ENCODE measurements around the gene PHF1.

Gene PHF1

DNA sequence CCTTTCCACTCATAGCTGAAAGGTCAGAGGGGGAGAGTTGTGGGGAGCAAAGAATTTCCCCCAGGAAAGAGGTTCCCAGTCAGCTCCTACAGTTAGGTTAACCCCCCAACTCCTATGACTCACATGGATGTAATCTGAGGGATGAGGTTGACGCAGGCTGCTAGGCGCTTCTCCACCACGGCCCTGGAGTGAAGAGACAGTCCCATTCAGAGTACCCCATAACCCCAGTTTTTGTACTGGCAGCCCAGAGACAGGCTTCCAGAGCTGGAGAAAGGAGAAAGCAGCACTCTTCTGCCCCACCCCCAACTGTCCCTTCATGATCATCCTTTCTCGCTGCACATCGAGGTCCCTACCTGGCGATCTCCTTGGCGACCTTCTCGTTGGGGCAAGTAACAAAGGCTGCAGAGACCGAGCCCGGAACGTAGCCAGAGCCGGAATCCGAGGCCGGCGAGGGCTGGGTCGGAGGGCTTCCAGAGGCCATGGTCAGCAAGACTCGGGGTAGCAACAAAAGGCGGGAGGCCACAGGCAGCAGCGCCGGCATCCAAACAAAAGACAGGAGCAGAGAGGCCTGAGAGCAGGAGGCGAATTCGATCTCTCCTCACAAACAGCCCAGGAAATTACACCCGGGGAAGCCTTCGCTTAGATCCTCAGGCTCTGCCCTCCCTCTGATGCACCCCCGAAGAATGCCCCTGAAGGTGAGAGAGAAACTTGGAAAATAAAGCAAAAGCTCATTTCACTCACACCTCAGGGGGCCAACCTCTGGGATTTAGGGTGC lies 6.5 kb downstream of the PHF1 start:
- DNase-seq (ENCODE audit: low read depth in 2 of 3, low spot score in 1 of 3): peak in 1 of 3 donors; percentile 25

DNA sequence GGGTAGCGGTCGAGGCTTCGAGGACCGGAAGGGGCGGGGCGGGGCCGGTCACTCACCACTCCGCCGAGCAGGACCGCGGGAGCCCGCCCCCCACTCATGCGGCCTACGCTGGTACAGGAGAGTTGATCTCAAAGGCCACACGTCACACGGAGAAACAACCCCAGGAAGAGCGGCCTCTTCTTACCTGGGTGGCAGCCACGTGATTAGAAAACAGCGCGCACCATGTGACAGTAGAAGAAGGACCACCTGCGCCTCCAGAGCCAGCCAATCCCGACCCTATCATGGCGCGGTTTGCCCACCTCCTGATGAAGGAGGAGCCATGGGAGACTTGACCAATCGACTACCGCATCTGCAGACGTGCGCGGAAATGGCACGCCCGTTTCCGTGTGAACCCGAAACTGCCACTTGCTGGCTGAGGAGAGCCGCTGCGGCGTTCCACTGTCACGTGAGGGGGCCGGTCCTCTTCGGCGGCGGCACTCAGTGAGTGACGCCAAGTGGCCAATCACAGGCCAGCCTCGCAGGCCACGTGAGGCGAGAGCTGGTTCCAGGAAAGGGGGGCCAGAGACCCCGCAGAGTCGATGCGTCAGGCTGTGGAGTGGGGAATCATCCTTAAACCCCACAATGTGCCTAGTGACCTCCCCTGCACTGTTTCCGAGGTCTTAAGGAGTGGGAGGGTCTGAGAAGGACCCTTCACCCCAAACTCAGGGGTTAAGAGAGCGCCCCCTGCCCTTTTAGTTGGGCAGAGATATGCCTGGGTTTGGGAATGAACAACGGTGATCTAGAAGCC lies 7.3 kb downstream of the PHF1 start, which contains the start of gene CUTA:
CUTA (minus strand) TSS at position 205 of the 787 bp plus-strand sequence; CDS start at position 98, 107 bp downstream.
- DNase-seq (ENCODE audit: low read depth in 2 of 3, low spot score in 1 of 3): peak; percentile 96 to 99 (median 98)

DNA sequence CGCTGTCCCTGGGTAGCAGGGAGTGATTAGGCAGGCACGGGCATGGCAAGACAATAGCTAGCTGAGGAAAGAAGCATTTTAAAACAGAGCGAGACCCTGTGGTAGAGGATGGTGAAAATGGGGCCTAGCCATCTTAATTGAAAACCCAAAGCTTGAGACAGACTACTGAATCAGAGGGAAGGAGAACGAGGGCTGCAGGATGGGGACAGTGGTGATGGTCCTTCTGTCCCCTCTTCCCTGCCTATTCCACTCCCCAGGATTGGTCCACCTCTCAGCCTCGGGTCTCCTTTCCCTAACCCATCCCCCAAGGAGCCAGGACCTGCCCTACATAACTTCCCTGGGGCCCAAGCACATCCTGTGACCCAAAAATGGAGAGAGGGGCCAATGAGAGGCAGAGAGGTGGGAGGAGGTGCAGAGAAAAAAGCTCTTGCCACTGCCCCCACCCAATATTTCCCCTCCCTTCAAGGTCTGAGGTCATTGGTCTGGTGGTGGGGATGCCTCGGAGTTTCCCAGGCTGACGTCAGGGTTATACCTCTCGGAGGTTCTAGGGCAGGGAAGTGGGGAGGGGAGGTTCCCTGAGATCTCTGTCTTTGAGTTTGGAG lies 8.0 kb downstream of the PHF1 start:
- DNase-seq (ENCODE audit: low read depth in 2 of 3, low spot score in 1 of 3): peak in 1 of 3 donors; percentile 57

DNA sequence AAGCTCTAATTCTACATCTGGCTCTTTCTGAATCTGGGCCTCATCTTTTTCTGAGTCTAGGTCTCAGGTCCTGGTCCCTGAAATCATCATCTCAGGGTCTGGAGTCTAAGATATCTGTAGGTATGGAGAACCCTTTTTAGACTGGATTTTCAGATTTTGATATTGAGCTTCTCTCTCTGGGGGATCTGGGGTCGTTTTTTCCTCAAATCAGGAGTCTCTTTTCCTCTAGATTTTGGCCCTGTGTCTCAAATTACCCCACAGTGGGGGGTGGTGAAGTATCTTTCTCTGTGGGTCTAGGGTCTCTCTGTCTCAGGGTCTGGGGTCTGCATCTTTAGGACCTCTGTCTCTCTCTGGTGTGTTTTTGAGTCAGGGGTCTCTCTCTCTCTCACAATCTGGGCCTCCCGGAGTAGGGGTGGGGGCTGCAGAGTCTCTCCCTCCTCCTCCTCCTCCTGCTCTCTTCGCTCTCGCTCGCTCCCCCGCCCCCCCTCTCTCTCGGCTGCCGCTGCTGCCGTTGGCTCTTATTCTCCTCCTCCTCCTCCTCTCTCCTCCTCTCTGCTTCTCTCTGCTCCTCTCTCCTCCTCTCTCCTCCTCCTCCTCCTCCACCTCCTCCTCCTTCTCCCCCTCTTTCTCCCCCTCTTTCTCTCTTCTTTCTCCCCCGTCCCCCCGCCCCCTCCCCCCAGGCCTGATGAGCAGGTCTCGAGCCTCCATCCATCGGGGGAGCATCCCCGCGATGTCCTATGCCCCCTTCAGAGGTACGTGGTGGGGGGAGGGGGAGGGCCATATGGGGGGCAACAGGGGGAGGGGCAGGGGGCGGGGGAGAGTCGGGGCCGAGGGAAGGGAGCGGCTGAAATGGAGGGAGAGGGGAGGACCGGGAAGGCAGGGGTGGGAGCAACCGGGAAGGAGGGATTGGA lies 9.0 kb downstream of the PHF1 start, which contains the start of gene SYNGAP1:
SYNGAP1 (plus strand) TSS at position 486 of the 911 bp plus-strand sequence; CDS start at position 686, 200 bp downstream.
- no peak for DNase-seq (ENCODE audit: low read depth in 2 of 3, low spot score in 1 of 3)

DNA sequence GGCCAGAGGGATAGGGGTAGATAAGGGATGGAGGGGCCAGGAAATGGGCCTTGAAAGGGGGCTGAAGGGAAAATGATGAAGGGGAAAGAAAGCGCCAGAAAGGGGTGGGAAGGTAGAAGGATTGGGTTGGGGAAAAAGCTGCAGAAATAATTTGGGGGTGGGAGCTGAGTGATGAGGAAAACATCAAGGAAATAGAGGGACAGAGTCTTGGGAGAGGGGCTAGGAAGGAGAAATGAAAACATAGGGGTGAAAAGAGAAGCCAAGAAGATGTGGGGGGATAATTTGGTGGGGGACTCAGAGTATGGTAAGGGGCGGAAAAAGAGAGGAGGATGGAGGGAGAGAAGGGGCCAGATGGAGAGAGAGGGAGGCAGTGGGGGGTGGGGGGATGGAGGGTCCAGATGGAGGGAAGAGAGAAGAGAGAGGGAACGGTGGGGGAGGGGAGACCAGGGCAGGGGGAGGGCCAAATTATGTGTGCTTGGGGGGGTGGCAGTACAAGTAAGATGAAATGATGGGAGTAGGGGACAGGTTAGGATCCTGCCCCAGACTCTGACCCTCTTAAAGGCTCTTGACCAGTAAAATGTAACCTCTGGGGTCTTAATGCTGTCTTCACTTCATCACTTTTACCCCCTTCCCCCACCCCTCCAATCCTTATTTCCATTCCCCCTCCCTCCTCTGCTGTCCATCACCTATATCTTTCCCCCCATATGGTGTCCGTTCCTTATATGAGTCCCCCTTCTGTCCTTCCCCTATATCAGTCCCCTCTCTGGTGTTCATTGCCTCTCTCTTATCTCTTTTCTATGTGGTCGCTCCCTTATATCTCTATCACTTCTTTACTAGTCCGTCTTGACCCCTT lies 9.9 kb downstream of the PHF1 start:
- DNase-seq (ENCODE audit: low read depth in 2 of 3, low spot score in 1 of 3): no peak

DNA sequence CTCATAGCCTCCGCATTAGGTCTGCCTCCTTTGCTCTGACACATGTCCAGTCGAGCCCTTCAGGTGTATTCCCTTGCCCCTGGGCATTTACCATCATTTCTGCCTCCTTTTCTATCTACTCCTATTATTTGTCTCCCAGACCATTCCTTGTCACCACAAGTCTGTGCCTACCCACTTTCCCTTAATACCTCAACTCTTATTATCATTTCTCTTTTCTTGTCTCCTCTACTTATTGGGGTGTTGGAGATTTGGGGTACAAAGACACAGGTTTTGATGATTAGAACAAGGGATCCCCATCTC lies 10.5 kb downstream of the PHF1 start:
- no peak for DNase-seq (ENCODE audit: low read depth in 2 of 3, low spot score in 1 of 3)

DNA sequence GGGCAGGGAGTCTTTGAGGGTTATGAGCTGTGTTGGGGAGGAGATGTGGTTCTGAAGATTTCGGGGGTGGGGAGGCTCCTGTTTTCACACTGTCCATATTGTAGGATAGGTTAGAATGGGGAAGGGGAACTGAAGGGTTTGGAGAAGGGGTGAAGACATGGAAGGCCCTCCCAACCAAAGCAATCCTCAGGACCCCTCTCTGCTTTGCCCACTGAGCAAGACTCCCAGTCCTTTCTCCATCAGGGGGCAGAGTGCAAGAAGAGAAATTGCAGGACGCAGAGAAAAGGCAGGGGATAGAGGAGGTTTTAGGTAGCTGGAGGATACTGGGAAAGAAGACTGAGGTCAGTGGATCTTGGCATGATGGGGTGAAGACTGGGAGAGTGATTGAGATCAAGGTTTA lies 13.0 kb downstream of the PHF1 start:
- DNase-seq (ENCODE audit: low read depth in 2 of 3, low spot score in 1 of 3): no peak

DNA sequence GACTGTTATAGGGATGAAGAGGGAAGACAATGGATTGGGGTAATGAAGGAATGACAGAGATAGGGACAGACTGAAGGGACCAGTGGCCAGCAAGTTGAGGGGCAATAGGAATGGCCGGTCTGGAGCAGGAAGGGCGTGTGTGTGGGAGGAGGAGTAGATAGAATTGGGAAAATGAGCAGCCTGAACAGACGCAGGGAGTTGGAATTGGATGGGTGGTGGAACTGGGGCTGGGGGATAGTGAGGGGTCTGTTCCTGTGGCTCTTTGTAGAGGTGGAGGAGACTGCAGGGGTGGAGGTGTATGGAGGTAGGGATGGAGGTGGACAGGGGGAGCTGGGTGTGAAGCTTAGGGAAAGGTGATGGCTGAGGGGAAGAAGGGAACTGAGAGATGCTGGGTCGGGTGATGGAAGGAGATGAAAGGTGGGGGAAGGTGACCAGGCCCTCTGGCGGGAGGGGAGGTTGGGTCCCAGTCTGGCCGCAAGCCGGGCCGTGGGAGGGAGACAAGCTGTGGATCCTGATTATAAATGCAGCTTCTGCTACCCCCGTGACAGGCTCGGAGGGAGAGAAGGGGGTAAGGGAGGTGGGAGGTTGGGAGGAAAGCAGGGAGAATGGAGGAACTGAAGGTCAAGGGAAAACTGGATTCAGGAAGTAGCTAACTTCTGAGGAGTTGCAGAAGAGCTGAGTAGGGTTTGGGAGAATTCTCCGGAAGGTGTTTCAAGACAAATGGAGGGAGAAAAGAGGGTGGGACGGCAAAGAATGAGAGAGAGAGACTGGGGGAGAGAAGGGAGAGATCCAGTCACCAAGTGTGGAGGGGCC lies 14.2 kb downstream of the PHF1 start:
- no peak for DNase-seq (ENCODE audit: low read depth in 2 of 3, low spot score in 1 of 3)

DNA sequence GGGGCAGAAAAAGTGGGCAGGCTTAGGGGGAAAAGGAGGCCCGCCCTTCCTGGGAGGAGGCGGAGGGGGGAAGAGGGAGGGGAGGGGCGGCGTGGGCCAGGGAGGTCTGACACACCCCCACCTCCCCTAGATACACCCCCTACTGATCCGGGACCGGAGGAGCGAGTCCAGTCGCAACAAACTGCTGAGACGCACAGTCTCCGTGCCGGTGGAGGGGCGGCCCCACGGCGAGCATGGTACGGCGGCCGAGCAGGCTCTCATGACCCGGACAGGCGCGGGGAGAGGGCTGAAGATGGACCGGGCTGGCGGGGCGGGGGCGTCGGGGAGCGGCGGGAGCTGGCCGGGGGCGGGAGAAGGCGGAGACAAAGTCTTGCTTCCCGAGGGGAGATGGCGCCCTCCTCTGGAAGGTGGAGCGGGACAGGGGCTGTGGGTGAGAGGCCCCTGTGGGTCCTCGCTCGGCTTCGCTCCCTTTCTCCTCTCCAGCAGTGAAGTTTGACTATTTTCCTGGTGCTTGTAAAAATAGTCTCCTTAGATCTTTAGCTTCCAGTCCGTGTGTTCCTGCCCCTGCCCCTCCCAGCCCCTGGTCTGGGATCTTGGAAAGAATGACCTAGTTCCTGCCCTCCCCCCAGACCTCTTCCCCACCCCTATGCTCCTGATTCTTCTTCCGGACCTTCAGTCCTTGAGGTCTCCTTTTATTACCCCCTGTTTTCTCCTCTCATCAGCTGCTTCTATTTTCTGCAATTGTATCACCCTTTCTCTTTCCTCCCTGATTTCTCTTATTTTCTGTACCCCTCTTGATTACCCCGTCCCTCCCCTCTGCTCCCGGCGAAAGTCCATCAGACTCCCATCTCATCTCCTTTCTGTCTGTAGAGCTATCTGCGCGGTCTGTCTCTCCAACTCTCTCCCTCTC lies 15.1 kb downstream of the PHF1 start:
- DNase-seq (ENCODE audit: low read depth in 2 of 3, low spot score in 1 of 3): peak; percentile 74 to 87 (median 75)

DNA sequence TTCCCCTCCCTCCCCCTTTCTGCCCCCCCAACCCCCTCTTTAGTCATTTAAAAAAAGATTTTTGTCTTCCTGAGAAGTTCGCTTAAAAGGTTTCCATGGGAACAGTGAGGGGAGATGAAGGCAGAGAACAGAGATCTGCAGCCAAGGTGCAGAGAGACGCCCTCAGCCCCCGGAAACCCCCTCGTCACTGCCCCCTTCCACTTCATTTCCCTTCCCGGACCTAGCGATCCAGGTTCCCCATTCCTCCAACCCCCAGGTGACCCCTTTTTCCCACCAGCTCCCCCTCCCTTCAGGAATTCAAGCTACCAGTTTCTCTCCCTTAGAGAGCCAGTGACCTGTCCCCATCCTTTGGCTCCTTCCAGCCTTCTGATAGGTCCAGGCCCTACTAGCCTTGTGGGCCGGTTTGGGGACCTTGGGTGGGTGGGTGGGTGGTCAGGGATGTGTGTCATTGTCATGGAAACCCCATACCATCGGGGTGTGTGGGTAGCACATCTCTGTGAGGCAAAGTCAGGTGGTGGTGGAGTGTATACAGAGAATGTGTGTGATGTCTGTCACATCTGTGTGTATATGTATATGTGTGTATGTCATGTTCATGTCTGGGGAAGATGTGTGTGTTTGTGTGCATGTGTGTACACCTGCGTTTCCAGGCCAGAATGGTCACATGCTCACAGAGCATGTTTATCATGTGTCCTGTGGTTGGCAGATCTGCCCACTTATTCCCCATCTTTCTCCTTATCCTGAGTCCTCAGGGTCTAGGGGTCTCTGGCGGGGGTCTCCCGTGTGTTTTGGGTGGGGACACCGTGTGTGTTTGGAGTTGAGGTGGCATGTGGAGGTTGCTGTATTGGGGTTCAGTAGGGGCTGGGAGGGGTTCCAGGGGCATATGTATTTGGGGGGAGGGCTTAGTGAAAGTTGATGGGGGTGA lies 16.0 kb downstream of the PHF1 start:
- no peak for DNase-seq (ENCODE audit: low read depth in 2 of 3, low spot score in 1 of 3)

DNA sequence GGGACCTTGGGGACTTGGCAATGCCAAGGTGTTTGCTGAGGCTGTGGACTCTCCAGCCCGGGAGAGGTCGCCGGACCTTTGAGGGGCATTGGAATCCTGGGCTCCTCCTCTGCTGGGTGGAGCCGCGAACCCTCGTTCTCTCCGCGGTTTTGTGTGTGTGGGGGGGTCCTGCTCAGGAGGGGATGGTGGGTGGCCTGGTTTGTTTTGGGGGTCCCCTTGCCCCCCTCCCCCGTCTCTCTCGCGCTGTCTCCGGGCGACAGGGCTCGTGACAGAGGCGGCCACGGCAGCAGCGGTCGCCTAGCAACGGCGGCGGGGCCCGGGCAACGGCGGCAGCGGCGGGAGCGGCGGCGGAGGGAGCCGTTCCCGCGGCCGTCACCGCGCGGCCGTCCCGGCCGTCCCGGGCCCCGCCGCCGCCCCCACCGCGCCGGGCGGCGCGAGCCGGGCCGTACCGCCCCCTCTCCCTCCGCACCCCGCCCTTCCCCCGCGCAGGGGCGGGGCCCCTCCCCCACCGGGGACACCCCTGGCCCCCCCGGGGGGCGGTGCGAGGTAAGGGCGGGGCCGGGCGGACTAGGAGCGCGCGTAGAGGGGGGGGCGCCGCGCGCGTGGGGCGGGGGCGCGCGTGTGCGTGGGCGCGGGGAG lies 16.9 kb downstream of the PHF1 start:
- peak in 1 of 3 donors; percentile 35 for DNase-seq (ENCODE audit: low read depth in 2 of 3, low spot score in 1 of 3)

DNA sequence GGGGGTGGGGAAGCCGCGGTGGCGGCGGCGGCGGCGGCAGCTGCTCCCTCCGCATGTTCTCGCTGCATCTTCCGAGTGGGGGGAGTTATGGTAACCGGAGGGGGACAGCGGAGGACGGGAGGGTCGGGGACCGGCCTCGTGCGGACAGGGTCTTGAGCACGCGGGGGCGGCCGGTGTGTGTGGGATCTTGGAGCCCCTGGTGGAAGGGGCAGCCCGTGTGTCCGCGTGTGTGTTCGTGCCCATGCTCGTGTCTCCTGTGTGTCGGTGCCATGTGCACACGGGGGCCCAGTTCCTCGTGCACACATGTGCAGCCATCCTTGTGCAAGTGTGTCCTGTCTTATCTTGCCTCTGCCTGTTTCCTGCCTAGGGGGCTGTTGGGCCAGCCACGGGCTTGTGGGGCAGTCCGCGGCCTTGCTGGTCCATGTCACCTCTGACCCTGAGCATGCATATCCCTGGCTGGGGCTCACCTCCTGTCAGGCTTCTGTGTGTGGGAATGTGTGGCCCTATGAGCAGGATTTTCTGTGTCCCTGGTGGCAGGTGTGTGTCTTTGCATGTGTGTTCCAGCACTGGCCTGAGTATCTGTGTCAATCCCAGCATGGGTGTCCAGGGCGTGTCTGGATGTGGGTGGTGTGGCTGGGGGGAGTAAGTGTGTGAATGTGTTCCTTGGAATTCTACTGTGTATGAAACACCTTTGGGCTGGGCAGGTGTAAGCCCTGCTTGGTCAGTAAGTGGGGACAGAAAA lies 17.6 kb downstream of the PHF1 start:
- DNase-seq (ENCODE audit: low read depth in 2 of 3, low spot score in 1 of 3): peak in 1 of 3 donors; percentile 26

DNA sequence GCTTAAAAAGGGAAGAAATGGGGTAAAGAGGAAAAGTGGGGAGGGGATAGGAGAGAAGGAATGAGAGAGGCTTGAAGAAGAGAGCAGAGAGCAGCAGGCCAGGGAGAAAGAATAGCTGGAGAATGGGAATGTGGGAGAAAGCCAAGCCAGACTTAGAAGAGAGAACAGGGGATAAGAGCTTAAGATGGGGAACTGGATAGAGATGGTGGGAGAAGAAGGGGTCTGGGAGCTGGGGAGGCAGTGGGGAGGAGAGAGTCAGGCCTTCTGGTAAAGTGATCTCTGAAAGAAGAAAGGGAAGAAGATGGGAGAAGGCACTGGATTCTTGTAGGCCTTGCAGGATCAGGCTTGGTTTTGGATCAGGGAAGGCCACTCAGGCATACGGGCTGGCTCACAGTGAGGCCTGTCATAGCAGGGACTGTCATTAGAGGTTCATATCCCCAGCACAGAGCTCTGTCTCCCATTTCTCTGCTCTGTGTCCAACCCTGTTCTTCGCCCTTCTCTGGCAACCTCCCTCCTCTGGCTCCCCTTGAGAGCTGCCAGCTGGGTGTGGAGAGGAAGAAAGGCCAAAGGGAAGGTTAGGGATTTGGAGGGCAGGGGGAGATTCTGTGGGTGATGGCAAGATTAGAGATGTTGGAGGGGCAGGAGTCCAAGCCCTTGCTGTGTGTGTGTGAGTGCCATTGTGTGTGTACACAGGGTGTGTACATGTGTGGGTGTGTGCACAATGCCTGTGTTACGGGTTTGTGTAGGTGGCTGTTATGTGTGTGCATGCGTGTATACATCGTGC lies 18.3 kb downstream of the PHF1 start:
- no peak for DNase-seq (ENCODE audit: low read depth in 2 of 3, low spot score in 1 of 3)

DNA sequence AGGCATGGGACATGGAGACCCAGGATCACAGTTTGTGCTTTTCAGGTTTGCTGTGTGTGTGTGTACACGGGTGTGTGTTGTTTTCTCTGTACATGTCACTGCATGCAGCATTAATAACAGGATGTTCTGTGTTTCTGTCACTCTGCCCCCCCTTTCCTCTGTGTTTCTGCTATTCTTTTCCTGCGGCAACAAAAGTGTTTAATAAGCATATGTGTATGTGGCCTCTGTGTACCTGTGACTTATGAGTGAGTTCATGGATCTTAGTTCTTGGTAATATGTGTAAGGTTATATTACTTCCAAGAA lies 18.9 kb downstream of the PHF1 start:
- no peak for DNase-seq (ENCODE audit: low read depth in 2 of 3, low spot score in 1 of 3)

DNA sequence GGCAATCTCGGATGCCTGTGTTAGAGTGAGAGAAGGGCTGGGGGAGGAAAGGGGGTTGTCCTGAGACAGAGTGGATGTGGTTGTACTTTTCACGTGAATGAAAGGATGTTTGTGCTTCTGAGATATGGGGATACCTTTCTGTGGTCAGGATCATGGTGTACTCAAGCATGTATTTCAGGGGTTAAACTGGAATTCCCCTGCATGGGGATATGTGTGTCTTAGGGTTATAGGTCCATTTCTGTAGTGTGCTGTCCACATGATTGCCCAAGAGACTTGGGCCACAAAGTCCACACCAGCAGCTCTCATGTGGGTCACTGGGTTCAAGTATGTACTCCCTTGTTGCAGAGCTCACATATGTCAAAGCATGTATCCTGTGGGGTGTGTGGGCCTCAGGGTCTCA lies 19.5 kb downstream of the PHF1 start:
- no peak for DNase-seq (ENCODE audit: low read depth in 2 of 3, low spot score in 1 of 3)

Measured in stimulated activated CD4-positive, alpha-beta T cell treated with anti-CD3 and anti-CD28 coated beads, Interleukin-12 subunit alpha, Interleukin-12 subunit beta, amount 100 ng/mL, for 48 hours (primary cell).